Lung (tissue), 12 donors: ENCODE measurements around the gene TENT5C. TPM values are rescaled to one million over a fixed set of nuclear protein-coding genes. Genes with fewer than 3 reads are reported as not detected.

Experiments
- ATAC-seq: fragments of 200-7000 bp; cut with Tn5 transposase; one replicate; pipeline ENCODE4 v1.9.1; 2020; ENCODE audit warnings: moderate number of reproducible peaks; ENCODE audit not compliant: insufficient read depth, low FRiP score
- DNase-seq, 3 donors: peaks; one replicate each; pipeline ENCODE4 v3.0.0-alpha.2; 2013 to 2017
- H3K27ac ChIP-seq, 2 donors: one replicate each; pipeline ENCODE4 v1.5.1; 2013; ENCODE audit warnings: mild to moderate bottlenecking in 2 of 2, moderate library complexity in 2 of 2, control low read depth in 1 of 2, inconsistent platforms in 1 of 2, low read depth in 1 of 2, low read length in 1 of 2
- H3K27me3 ChIP-seq, 3 donors: one replicate each; pipeline ENCODE4 v1.5.1; 2013; ENCODE audit warnings: low read length in 2 of 3; ENCODE audit not compliant: control insufficient read depth in 3 of 3, insufficient read depth in 3 of 3
- H3K36me3 ChIP-seq, 4 donors: one replicate each; pipeline ENCODE4 v1.5.1; 2013; ENCODE audit warnings: low read length in 4 of 4, mild to moderate bottlenecking in 1 of 4, moderate library complexity in 1 of 4; ENCODE audit not compliant: control insufficient read depth in 4 of 4, insufficient read depth in 4 of 4
- H3K4me1 ChIP-seq, 5 donors: one replicate each; pipeline ENCODE4 v1.5.1; 2013; ENCODE audit warnings: low read length in 5 of 5, mild to moderate bottlenecking in 2 of 5, moderate library complexity in 1 of 5; ENCODE audit not compliant: control insufficient read depth in 5 of 5, insufficient read depth in 5 of 5
- H3K4me3 ChIP-seq: one replicate; pipeline ENCODE4 v1.5.1; 2013; ENCODE audit warnings: mild to moderate bottlenecking, control low read depth, moderate library complexity
- H3K9ac ChIP-seq, 2 donors: one replicate each; pipeline ENCODE4 v1.5.1; 2013; ENCODE audit warnings: low read length in 2 of 2, control low read depth in 1 of 2; ENCODE audit not compliant: insufficient read depth in 1 of 2
- H3K9me3 ChIP-seq, 4 donors: one replicate each; pipeline ENCODE4 v1.5.1; 2013; ENCODE audit warnings: low read length in 3 of 4, mild to moderate bottlenecking in 1 of 4, moderate library complexity in 1 of 4; ENCODE audit not compliant: control insufficient read depth in 4 of 4, insufficient read depth in 3 of 4
- whole genome bisulfite sequencing, 2 donors: extraction: QIAGEN DNeasy Blood & Tissue Kit; methylation state at CpG; one replicate each; pipeline ENCODE4 v1.1.7; 2013; 5-methylcytosine and 5-hydroxymethylcytosine counted together
- polyA plus RNA-seq, 2 donors: library from polyadenylated mRNA; stranded (reverse); fragments of 200-250 nt; gene quantifications; one replicate each; pipeline ENCODE4 v1.2.1, GENCODE V29; 2013
- total RNA-seq, 2 donors: library from RNA; depleted of rRNA in 1 of 2; stranded (reverse); fragments of >200 nt in 1 of 2; gene quantifications; one replicate each; pipeline ENCODE4 v1.2.1, GENCODE V29; 2014 to 2021
- TF ChIP-seq, protein P1 (sequence below): IDR thresholded peaks from 2 replicates; pipeline ENCODE4 v1.5.1; 2012; ENCODE audit warnings: mild to moderate bottlenecking; ENCODE audit errors: control extremely low read depth, extremely low read depth
- donor health status: control.
- donor health status: control.
- donor health status: Bipolar disorder and iron deficiency.
- donor health status: healthy.
- donor health status: DM: yes; HTN: yes; CAD: no.

TENT5C gene
- total and polyA plus RNA-seq, 4 donors, result 2.7 to 39.0 (median 17.5) TPM

GRCh38 chr1:117658676-117659075 lies 52.8 kb downstream of the TENT5C start:
- Histone ChIP-seq H3K9ac (no peak overlapping the region), H3K36me3 (no peaks in the 10 kb centered on the region), H3K9me3 (peaks cover 0 to 6% (median 0%) of the 10 kb centered on the region in 4 donors), H3K4me3 (no peak overlapping the region), H3K27ac (no peak overlapping the region), H3K4me1 (peaks cover 0 to 19% (median 5%) of the 10 kb centered on the region in 5 donors), H3K27me3 (peaks cover 0 to 3% (median 0%) of the 10 kb centered on the region in 3 donors)
- ATAC-seq, result no peak
- no peak for DNase-seq
- WGBS, 2 donors, result 24 to 55% methylated on average over 3 of the region's 3 CpGs
- TF ChIP-seq, protein P1, sequence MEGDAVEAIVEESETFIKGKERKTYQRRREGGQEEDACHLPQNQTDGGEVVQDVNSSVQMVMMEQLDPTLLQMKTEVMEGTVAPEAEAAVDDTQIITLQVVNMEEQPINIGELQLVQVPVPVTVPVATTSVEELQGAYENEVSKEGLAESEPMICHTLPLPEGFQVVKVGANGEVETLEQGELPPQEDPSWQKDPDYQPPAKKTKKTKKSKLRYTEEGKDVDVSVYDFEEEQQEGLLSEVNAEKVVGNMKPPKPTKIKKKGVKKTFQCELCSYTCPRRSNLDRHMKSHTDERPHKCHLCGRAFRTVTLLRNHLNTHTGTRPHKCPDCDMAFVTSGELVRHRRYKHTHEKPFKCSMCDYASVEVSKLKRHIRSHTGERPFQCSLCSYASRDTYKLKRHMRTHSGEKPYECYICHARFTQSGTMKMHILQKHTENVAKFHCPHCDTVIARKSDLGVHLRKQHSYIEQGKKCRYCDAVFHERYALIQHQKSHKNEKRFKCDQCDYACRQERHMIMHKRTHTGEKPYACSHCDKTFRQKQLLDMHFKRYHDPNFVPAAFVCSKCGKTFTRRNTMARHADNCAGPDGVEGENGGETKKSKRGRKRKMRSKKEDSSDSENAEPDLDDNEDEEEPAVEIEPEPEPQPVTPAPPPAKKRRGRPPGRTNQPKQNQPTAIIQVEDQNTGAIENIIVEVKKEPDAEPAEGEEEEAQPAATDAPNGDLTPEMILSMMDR, result no peak

GRCh38 chr1:117659550-117660270 lies 53.9 kb downstream of the TENT5C start:
- WGBS, 2 donors, result 68 to 72% methylated on average over 6 of the region's 6 CpGs
- DNase-seq (peak in 2 of 3 donors; percentile 59 to 70), ATAC-seq (no peak)
- TF ChIP-seq, protein P1, result no peak
- H3K4me1 ChIP-seq, result peaks cover 0 to 13% (median 4%) of the 10 kb centered on the region in 5 donors
- H3K36me3 ChIP-seq, result no peaks in the 10 kb centered on the region
- H3K4me3 ChIP-seq, result no peak overlapping the region
- H3K27me3 ChIP-seq, result peaks cover 0 to 3% (median 0%) of the 10 kb centered on the region in 3 donors
- H3K9ac ChIP-seq, result no peak overlapping the region
- no peak overlapping the region for H3K27ac ChIP-seq
- peaks cover 0 to 6% (median 0%) of the 10 kb centered on the region in 4 donors for H3K9me3 ChIP-seq

DNA sequence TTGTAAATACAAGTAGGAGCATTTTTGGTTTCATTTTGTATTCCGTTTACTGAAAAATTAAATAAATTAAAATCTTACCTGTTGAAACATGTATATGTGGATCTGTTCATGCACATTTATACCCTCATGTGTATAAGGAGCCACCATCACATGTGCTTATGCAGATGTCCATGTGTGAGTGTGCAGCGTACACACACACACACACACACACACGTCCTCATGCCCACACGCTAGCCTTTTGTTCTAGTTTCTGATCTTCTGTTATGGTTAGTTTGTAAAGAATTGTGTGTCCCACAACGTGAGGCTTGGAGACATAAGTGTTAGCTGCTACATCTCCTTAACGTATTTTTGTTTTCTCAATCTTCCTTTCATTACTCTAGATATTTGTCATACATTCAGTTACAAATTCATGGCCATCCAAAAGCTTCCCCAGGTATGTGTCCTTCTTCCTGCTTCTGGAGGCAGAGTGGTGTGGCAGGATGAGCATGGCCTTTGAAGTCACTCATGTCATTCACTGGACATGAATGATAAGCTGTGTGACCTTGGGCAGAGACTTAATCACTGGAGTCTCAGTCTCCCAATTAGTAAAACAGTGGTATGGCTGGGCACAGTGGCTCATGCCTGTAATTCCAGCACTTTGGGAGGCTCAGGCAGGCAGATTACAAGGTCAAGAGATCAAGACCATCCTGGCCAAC lies 54.6 kb downstream of the TENT5C start:
- H3K4me1 ChIP-seq, result peaks cover 0 to 6% (median 2%) of the 10 kb centered on the region in 5 donors
- TF ChIP-seq, protein P1, result no peak
- H3K9me3 ChIP-seq, result peaks cover 0 to 6% (median 0%) of the 10 kb centered on the region in 4 donors
- ATAC-seq (no peak), DNase-seq (no peak)
- no peak overlapping the region for H3K4me3 ChIP-seq
- no peak overlapping the region for H3K9ac ChIP-seq
- H3K36me3 ChIP-seq, result no peaks in the 10 kb centered on the region
- H3K27me3 ChIP-seq, result peaks cover 0 to 3% (median 0%) of the 10 kb centered on the region in 3 donors
- WGBS, 2 donors, result 74 to 79% methylated on average over 6 of the region's 6 CpGs
- H3K27ac ChIP-seq, result no peak overlapping the region
